GM18526 (cell line): Measurements from ENCODE around the gene FRY.

ENCODE experiments used
- POLR2A ChIP-seq: IDR thresholded peaks from 3 replicates; pipeline ENCODE4 v1.6.1; 2011; ENCODE audit not compliant: insufficient read length; ENCODE audit errors: extremely low read depth

The FRY gene

GRCh38 chr13:32195713-32196112, 164.1 kb downstream of the FRY start:
- TF ChIP-seq POLR2A: no peak

DNA sequence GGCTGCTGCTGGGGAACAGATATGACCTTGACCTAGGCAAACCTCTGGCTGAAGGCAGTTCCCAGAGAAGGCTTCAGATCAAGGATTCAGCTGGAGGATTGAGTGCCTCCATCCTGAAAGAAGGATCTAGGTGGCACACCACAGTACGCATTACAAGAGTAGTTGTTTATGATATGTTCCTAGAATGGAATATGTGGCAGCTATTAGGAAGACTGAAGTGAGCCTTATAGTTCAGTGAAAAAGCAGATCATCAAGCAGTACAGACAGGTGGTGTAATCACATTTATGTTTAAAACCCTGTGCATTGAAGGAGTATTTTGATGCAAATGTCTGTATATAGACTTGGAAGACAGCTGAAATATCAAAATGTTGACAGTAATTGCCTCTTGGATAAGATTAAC, 167.6 kb downstream of the FRY start:
- no peak for TF ChIP-seq POLR2A

DNA sequence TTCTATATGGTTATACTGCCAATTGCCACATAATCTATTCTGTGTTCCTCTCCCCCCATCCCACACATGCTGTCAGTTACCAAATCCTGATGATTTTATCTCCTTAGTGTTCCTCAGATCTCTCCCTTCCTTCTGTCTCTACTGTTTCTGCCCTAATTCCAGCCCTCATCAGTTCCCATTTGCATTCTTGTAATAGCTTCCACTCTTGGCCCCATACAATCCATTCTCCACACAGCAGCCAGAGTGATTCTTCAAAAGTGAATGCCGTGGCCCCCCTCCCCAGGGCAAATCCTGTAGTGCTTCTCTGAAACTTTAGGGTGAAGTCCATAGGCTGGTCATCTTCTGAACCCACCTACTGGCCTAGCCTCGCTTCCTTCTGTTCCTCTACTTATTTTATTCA, 169.2 kb downstream of the FRY start:
- TF ChIP-seq POLR2A: no peak

- no peak for TF ChIP-seq POLR2A
Measured at GRCh38 chr13:32201809-32202208, 170.2 kb downstream of the FRY start.

DNA sequence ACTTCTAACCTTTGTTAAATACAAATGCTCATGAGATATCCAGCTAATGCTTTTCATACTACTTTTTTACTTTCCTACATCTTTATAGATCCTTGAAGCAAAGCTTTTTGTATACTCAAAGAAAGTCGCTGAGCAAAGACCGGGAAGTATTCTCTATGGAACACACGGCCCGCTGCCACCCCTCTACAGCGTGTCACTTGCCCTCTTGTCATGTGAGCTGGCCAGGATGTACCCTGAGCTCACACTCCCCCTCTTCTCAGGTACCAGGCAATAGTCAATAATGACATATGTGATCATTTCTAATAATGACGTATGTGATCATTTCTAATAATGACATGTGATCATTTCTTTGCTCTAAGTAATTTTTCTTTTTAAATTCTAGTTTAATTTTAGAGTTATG, 170.7 kb downstream of the FRY start:
- no peak for TF ChIP-seq POLR2A

- no peak for TF ChIP-seq POLR2A
Measured at GRCh38 chr13:32203221-32203620, 171.6 kb downstream of the FRY start.

DNA sequence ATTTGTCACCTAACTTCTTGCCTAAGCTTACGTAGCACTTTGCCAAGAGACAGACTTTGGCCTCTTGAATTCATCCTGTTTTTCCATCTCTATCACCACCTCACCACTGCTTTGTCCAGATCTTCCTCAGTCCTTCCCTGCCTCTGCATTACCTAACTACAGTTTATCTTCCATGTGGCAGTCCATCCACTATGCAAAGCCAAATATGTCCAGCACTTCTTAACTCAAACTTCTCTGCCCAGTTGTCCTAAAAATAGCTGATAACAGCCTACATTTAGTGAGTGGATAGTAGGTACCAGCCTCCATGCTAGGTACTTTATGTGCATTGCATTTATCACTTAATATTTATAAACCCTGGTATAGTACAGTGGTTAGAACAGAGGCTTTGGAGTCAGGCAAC, 172.2 kb downstream of the FRY start:
- no peak for TF ChIP-seq POLR2A

GRCh38 chr13:32205431-32206096, 174.0 kb downstream of the FRY start:
- TF ChIP-seq POLR2A: no peak

DNA sequence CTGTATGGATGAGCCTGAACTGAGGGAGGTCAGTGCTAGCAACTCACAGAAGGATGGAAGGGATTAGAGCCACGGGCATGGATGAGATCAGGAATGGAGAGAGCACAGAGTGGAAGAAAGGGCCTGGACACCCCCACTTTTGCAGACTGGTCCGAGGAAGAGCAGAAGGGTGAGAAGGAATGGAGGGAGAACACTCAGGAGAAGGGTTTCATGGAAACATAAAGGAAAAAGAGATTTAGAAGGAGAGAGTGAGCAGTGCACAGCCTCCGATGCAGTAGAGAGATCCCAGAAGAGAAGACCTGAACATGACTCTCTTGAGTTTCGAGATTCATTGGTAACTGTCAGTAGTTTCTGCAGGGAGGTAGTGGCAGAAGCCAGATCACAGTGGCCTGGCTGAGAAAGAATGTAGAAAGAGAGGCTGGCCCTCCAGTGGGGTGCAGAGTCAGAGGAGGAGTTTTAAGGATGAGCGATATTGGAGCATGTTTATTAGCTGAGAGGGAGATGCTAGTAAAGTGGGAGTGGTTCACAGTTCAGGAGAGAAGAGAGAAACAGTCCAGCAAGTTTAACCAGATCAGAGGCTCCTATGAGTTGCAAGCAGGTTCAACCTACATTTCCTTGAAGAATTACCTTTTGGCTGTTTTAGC, 174.6 kb downstream of the FRY start:
- no peak for TF ChIP-seq POLR2A

DNA sequence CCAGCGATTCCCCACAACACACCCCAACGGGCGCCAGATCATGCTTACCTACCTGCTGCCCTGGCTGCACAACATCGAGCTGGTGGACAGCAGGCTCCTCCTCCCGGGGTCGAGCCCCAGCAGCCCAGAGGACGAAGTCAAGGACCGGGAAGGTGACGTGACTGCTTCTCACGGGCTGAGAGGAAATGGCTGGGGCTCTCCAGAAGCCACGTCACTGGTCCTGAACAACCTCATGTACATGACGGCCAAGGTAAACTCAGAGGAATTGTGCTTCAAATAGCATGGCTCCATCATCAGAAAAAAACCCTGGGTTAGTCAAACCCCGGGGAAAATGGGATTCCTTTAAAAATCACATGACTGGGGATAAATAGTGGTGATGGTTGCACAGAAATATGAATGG, 177.3 kb downstream of the FRY start:
- TF ChIP-seq POLR2A: no peak

DNA sequence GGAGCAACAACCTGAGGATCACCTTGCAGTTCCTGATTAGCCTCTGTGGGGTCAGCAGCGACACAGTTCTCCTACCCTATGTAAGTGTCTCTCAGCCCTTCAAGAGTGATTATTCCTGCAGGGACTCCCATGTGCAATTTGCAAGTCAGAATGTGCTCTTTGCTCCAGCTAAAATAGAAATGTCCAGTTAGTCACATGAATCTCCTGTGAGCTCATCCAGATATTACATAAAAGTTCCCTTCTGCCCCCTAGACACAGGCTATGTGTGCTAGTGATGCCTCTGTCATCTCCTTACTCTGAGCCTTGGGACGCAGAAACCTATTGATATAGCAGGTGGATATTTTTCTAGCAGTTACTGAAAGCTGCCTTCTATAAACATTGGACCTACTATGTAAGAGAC, 178.1 kb downstream of the FRY start:
- TF ChIP-seq POLR2A: no peak

GRCh38 chr13:32210101-32210500, 178.5 kb downstream of the FRY start:
- no peak for TF ChIP-seq POLR2A

- no peak for TF ChIP-seq POLR2A
Measured at GRCh38 chr13:32211813-32212212, 180.2 kb downstream of the FRY start.

- TF ChIP-seq POLR2A: no peak
Measured at GRCh38 chr13:32212421-32212820, 180.8 kb downstream of the FRY start.

GRCh38 chr13:32213626-32214025, 182.1 kb downstream of the FRY start:
- TF ChIP-seq POLR2A: no peak

DNA sequence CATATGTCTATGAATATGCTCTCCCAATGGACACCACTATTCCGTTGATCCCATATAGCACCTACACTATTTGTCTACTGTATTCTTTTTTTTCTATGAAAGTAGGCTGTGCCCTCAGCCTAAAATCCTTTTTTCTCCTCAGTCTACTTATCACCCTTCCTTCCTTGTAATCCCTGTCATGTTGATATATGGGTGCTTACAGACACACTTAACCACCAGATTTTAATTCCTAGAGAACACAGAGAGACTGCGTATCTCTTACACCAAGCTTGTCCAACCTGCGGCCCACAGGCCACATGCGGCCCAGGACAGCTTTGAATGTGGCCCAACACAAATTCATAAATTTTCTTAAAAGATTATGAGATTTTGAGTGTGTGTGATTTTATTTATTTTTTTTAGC, 182.5 kb downstream of the FRY start:
- no peak for TF ChIP-seq POLR2A

DNA sequence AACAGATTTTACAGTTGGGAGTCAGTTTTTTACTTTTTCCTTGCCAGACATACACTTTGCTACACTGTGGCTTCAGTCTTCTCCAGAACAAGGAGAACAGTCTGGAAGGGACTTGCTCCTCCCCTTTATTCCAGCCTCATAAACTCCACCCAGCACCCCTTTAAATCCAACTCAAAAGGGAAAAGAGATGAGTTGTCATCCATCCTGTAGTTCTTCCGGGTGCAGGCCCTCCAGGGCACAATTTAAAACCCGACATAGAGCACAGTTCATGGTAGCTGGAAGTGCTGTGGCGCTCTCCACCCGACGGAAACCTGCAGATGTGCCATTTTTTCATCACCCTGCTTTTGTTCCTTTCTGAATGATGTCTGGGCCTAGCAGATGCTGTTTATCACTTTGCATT, 184.7 kb downstream of the FRY start:
- TF ChIP-seq POLR2A: no peak
